Fibroblast of skin of scalp (primary cell): ENCODE measurements around the gene SUMO4.

Experiments used
- DNase-seq: peaks from one replicate; pipeline ENCODE4 v3.0.0-alpha.2; 2013

SUMO4 gene

DNA sequence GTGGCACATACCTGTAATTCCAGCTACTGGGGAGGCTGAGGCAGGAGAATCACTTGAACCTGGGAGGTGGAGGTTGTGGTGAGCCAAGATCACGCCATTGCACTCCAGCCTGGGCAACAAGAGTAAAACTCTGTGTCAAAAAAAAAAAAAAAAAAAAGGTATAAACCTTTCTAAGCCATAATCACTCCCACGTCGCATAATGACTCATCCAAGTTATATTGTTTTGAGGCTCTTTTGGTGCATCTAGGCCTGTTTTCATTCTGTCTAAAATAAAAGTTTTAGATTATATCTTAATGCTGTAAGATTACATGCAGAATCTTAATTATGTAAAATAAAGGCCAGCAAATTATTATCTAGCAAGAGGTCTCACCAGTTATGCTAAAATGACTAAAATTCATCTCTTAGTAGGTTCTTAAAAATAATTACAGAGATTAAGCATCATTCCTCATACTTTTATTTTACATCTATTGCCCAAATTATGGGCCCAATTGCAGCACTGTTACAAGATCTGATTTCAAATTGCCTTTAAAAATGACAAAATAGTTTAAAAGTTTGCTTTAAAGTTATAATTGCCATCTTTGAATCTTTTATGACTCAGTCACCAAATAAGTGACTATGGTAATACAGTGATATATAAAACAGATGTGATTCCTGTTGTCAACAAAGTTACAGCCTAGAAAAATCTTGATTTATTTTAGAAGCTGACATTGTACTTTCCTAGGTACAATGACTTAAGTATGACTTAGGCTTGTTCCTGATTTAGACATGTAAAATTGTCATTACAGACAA is 10.4 kb upstream of the SUMO4 start:
- peak; percentile 41 for DNase-seq

DNA sequence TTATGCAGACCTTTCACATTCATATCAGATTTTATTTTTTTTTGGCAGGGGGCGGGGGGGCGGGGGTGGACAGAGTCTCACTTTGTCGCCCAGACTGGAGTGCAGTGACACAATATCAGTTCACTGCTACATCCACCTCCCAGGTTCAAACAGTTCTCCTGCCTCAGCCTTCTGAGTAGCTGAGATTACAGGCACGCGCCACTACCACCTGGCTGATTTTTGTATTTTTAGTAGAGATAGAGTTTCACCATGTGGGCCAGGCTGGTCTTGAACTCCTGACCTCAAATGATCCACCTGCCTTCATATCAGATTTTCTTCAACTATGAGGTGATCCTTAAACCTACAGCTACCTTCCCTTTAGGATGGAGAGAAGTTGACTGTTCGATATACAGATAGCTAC is 8.0 kb upstream of the SUMO4 start:
- no peak for DNase-seq

DNA sequence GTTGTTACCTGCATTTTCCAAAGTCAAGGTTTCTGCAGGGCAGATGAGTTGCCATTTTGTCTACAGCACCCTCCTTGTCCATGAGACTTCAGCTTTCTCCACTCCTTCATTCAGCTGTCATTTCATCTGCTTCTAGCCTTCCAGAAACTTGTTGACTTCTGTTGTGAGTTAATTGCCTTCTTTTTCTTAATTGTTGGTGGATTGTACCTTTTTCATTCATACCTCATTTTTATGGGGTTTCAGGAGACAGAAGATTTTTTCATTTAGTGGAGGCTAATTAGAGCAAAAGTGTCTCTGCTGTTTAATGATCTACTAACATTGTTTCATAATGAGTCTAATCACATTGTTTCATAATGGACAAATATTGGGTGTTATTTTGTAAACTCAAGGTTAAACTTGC is 7.5 kb upstream of the SUMO4 start:
- DNase-seq = no peak

DNA sequence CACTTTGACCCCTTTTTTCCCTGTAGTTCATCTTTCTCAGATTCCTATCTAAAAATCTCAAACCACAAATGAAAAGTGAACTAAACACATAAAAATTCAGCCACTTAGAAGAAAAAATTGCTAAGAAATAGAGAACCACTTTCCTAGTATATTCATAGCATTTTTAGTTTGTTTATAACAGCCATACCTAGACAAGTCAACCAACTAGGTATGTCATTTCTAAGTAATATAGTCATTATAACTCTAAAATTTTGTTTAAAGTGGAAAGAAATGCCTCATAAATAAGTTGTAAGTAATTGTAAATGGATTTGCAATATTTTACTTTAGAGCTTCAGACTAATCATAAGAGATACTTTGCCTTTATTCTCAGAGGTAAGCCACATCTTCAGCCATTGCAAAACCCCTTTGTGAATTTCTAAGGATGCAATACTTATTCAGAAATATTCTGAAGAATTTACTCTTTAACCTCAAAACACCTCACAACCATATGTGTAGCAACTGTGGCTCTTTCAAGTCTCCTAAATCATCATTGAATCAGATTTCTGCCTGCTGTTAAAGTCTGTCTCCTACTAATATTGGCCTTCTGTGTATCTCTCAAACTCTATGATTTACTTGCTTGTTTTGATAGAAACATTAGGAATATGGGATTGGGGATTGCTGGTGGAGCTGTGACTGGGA is 6.9 kb upstream of the SUMO4 start:
- no peak for DNase-seq

- no peak for DNase-seq
Observed at GRCh38 chr6:149395185-149395584, 4.9 kb upstream of the SUMO4 start.

GRCh38 chr6:149397384-149397783 is 2.7 kb upstream of the SUMO4 start:
- DNase-seq = no peak

DNA sequence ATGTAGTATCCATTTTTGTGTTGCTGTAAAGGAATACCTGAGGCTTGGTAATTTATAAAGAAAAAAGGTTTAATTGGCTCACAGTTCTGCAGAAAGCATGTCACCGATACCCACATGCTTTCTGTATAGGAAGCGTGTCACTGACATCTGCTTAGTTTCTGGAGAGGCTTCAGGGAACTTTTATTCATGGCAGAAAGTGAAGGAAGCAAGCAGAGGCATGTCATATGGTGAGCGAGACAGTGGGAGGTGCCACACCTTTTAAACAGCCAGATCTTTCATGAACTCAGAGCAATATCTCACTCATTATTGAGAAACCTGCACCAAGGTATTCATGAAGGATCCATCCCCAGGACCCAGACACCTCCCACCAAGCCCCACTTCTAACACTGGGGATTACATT is 3.5 kb downstream of the SUMO4 start:
- DNase-seq = no peak

- peak; percentile 38 for DNase-seq
Observed at GRCh38 chr6:149405823-149406765, 6.0 kb downstream of the SUMO4 start.

- no peak for DNase-seq
Observed at GRCh38 chr6:149409617-149410016, 9.6 kb downstream of the SUMO4 start.

GRCh38 chr6:149410557-149410956 is 10.5 kb downstream of the SUMO4 start:
- no peak for DNase-seq

- DNase-seq = no peak
Observed at GRCh38 chr6:149414009-149414408, 13.9 kb downstream of the SUMO4 start.

- DNase-seq = no peak
Observed at GRCh38 chr6:149414821-149415220, 14.8 kb downstream of the SUMO4 start.

- no peak for DNase-seq
Observed at GRCh38 chr6:149419696-149420404, 19.8 kb downstream of the SUMO4 start.

DNA sequence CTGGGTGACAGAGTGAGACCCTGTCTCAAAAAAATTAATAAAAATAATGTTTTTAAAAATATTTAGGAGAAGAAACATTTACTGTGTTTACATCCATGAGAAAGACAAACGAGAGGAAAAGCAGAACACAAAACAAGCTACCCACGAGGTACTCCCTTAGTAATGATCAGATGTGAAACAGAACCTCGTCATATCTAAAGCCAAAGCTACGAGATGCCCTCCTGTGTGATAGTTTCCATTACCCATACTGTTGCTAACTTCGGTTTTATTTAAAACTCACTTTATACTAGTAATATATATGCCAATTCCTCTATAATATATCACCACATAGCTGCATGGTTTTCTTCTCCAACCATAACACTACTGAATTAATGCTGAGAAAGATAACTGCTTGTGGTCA is 21.1 kb downstream of the SUMO4 start:
- no peak for DNase-seq

- DNase-seq = no peak
Observed at GRCh38 chr6:149422581-149422980, 22.5 kb downstream of the SUMO4 start.

GRCh38 chr6:149423964-149424440 is 23.9 kb downstream of the SUMO4 start:
- DNase-seq = no peak

DNA sequence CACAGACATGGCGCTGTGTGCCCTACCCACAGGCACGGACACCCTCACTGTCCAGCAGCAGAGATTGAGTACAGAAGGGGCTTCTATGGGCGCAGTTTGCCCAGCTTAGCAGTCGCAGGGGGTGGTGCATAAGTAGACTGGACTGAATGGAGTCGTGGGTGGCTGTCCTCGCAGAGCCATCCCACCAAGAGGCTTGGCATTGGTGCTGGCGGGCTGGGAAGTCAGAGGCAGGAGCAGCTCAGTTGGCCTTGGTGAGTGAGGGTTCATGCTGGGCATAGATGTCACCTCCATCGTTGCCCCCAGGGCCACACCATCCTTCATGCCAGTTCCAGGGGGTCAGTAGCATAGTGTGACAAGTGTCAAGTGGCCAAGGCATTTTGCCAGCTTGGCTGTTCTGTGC is 25.2 kb downstream of the SUMO4 start:
- DNase-seq = no peak

- no peak for DNase-seq
Observed at GRCh38 chr6:149425754-149426153, 25.7 kb downstream of the SUMO4 start.

- no peak for DNase-seq
Observed at GRCh38 chr6:149428606-149429005, 28.5 kb downstream of the SUMO4 start.

DNA sequence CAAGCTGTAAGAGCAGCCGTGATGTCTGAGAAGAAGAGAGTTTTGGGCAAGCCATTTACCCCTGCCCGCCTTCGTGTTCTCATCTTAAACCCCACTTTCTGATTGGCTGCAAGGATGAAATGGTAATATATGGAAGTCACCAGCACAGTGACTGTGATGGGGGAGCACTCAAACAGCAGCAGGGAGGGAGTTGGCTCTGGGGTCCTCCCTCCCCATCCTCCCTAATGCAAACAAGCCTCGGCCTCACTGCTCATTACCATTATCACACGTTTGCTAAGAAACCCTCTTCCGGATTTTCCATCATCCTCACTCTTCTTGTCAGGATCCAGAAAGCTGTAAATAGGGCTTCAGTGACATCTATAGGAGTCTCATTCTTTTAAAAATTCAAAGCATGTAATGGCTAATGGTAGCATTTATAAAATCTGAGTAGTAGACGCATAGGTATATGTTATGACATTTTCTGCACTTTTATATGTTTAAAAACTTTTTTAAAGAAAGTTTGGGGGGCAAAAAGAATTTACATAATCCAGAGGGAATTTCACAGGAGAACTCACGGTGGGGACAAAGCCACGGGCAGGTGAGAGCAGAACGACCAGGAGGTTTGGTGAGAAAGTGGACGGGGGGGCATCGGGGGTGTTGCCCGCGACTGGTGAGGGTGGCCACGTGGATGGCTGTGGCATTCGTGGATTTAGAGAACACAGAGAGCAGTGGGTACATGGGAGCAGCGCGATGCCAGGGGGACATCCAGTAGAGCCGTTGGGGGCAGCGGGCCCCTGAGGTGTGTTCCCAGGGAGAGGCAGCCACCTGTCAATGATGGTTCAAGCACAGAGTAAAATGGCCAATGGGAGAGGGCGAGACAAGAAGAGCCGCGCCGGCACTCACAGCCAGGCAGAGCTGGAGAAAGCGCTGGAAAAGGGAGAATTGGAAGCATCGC is 29.6 kb downstream of the SUMO4 start:
- no peak for DNase-seq
